ENCODE results near the gene CCDC171. TPM values are rescaled to one million over a fixed set of nuclear protein-coding genes. Genes with fewer than 3 reads are reported as not detected.

The CCDC171 gene
- total RNA-seq, 2 experiments from 2014 or later: 0.49 to 1.1 TPM

DNA sequence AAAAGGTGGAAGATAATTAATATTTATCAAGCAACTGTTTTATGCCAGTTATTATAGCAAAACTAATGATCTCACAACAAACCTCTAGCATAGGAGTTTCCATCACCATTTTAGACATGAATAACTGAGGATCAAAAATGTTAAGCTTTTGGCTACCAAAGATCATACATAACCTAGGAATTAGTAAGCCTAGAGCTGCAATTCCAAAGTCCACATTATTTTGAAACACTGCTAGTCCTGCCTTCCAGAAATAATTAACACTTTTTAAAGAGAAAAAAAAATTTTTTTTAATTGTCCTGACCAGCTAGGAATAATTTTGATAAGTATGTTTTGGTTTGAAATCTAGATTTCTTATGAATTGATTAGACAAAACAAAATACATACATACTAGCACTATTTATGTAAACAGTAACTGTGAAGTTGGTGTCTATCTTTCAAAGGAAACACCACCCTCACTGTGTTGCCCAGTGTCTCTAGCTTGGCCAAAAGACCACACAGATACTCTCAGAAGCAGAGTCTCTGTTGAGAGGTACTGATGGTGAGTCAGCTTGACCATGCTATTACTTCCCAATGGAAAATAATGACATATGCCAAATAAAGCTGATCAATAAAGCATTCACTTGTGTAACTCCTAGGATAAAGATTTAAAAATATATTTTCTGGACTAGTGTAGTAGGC is 422.4 kb downstream of the CCDC171 start:
- H3K9me3 ChIP-seq (ENCODE audit: control insufficient read depth in 1 of 2, insufficient read depth in 1 of 2, low read length in 2 of 2): no peaks in the 10 kb centered on the region
- TF ChIP-seq, protein P1, sequence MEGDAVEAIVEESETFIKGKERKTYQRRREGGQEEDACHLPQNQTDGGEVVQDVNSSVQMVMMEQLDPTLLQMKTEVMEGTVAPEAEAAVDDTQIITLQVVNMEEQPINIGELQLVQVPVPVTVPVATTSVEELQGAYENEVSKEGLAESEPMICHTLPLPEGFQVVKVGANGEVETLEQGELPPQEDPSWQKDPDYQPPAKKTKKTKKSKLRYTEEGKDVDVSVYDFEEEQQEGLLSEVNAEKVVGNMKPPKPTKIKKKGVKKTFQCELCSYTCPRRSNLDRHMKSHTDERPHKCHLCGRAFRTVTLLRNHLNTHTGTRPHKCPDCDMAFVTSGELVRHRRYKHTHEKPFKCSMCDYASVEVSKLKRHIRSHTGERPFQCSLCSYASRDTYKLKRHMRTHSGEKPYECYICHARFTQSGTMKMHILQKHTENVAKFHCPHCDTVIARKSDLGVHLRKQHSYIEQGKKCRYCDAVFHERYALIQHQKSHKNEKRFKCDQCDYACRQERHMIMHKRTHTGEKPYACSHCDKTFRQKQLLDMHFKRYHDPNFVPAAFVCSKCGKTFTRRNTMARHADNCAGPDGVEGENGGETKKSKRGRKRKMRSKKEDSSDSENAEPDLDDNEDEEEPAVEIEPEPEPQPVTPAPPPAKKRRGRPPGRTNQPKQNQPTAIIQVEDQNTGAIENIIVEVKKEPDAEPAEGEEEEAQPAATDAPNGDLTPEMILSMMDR (IDR thresholded peaks at IDR 0.05): no peak
- CTCF ChIA-PET: no interaction called here
- ATAC-seq (ENCODE audit: poor library complexity): no peak
- Mint-ChIP-seq H3K4me1 (ENCODE audit: low read depth) (no peaks in the 10 kb centered on the region), H3K36me3 (ENCODE audit: low read depth) (no peaks in the 10 kb centered on the region), H3K4me3 (no peak overlapping the region), H3K9me3 (peaks cover 2% of the 10 kb centered on the region), H3K27ac (no peak overlapping the region), H3K27me3 (no peaks in the 10 kb centered on the region)
- H3K27me3 ChIP-seq (ENCODE audit: control insufficient read depth in 1 of 2, insufficient read depth in 2 of 2, low read length in 2 of 2): no peaks in the 10 kb centered on the region
- no peak for DNase-seq
- H3K4me3 ChIP-seq (ENCODE audit: low read length): no peak overlapping the region
- no peaks in the 10 kb centered on the region for H3K36me3 ChIP-seq (ENCODE audit: insufficient read depth, low read length)
- intact Hi-C loops (cut with DNase I, micrococcal nuclease): no loop called here
- H3K4me1 ChIP-seq (ENCODE audit: insufficient read depth, low read length): no peaks in the 10 kb centered on the region
- POLR2A ChIA-PET: no interaction called here
- no peak overlapping the region for H3K27ac ChIP-seq (ENCODE audit: low read depth in 1 of 2, low read length in 2 of 2)

- H3K27ac Mint-ChIP-seq: no peak overlapping the region
- H3K9me3 ChIP-seq (ENCODE audit: control insufficient read depth in 1 of 2, insufficient read depth in 1 of 2, low read length in 2 of 2): no peaks in the 10 kb centered on the region
- POLR2A ChIA-PET: no interaction called here
- H3K9me3 Mint-ChIP-seq: peaks cover 2% of the 10 kb centered on the region
- H3K27ac ChIP-seq (ENCODE audit: low read depth in 1 of 2, low read length in 2 of 2): no peak overlapping the region
- no peaks in the 10 kb centered on the region for H3K36me3 ChIP-seq (ENCODE audit: insufficient read depth, low read length)
- no peak overlapping the region for H3K4me3 Mint-ChIP-seq
- ATAC-seq (ENCODE audit: poor library complexity) (no peak), DNase-seq (no peak)
- no peaks in the 10 kb centered on the region for H3K4me1 Mint-ChIP-seq (ENCODE audit: low read depth)
- H3K27me3 ChIP-seq (ENCODE audit: control insufficient read depth in 1 of 2, insufficient read depth in 2 of 2, low read length in 2 of 2): no peaks in the 10 kb centered on the region
- no peak overlapping the region for H3K4me3 ChIP-seq (ENCODE audit: low read length)
- H3K36me3 Mint-ChIP-seq (ENCODE audit: low read depth): no peaks in the 10 kb centered on the region
- no peaks in the 10 kb centered on the region for H3K27me3 Mint-ChIP-seq
- TF ChIP-seq, protein P1 (IDR thresholded peaks at IDR 0.05): no peak
- CTCF ChIA-PET: no interaction called here
- H3K4me1 ChIP-seq (ENCODE audit: insufficient read depth, low read length): no peaks in the 10 kb centered on the region
- intact Hi-C loops (cut with DNase I, micrococcal nuclease): no loop called here
Observed at GRCh38 chr9:15977438-15977837, 424.6 kb downstream of the CCDC171 start.

DNA sequence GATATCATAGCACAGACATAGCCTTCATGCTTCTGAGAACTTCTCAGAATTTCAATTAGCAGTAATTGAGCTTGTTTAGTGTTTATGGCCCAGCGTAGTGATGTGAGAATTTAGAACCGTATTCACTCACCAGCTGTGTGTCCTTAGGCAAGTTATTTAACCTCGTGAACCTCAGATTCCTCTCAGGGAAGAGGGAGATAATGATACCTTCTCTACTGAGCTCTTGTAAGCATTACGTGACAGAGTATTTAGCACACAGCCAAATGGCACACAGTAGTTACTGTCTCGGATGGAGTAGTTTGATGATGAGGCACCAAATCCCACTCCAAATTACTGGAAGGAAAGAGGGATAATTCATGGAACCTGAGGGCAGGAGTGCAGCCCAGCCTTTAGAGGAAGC is 429.3 kb downstream of the CCDC171 start:
- no peak overlapping the region for H3K27ac Mint-ChIP-seq
- no peak overlapping the region for H3K27ac ChIP-seq (ENCODE audit: low read depth in 1 of 2, low read length in 2 of 2)
- POLR2A ChIA-PET: no interaction called here
- H3K9me3 ChIP-seq (ENCODE audit: control insufficient read depth in 1 of 2, insufficient read depth in 1 of 2, low read length in 2 of 2): no peaks in the 10 kb centered on the region
- no peak for DNase-seq
- H3K4me1 ChIP-seq (ENCODE audit: insufficient read depth, low read length): no peaks in the 10 kb centered on the region
- no peaks in the 10 kb centered on the region for H3K36me3 ChIP-seq (ENCODE audit: insufficient read depth, low read length)
- H3K4me1 Mint-ChIP-seq (ENCODE audit: low read depth): no peaks in the 10 kb centered on the region
- H3K36me3 Mint-ChIP-seq (ENCODE audit: low read depth): no peaks in the 10 kb centered on the region
- H3K27me3 Mint-ChIP-seq: no peaks in the 10 kb centered on the region
- H3K4me3 ChIP-seq (ENCODE audit: low read length): no peak overlapping the region
- H3K27me3 ChIP-seq (ENCODE audit: control insufficient read depth in 1 of 2, insufficient read depth in 2 of 2, low read length in 2 of 2): no peaks in the 10 kb centered on the region
- no peak for ATAC-seq (ENCODE audit: poor library complexity)
- H3K9me3 Mint-ChIP-seq: peaks cover 2% of the 10 kb centered on the region
- H3K4me3 Mint-ChIP-seq: no peak overlapping the region
- CTCF ChIA-PET: no interaction called here
- TF ChIP-seq, protein P1 (IDR thresholded peaks at IDR 0.05): no peak
- intact Hi-C loops (cut with DNase I, micrococcal nuclease): no loop called here
